HepG2 (cell line): Measurements from ENCODE around the gene RAPGEF6. TPM values are rescaled to one million over a fixed set of nuclear protein-coding genes. Genes with fewer than 3 reads are reported as not detected.

Source experiments
- ATAC-seq: fragments of 200-7000 bp; cut with Tn5 transposase; 3 replicates; pipeline ENCODE4 v1.9.1; 2020; ENCODE audit warnings: mild to moderate bottlenecking, moderate library complexity
- BruUV-seq: library from RNA; stranded (reverse); fragments of 400-500 nt; replicated peaks from 2 replicates; lab custom pipeline; 2021; lab: Mats Ljungman, UMichigan
- CTCF ChIA-PET: fragments of 300-600 bp; formaldehyde crosslinking; extraction: SDS; loops from one replicate; lab custom pipeline; 2021; ENCODE audit warnings: low total read pairs, inconsistent platforms, low intra/inter-chr PET ratio; lab: Yijun Ruan, JAX
- POLR2A ChIA-PET: fragments of 350-600 bp; sonication (Branson Sonifier 250); formaldehyde crosslinking; loops from one replicate; lab custom pipeline; 2020; ENCODE audit warnings: antibody characterized with exemption, inconsistent platforms; lab: Yijun Ruan, JAX
- DNase-seq: peaks from one replicate; pipeline ENCODE4 v3.0.0-alpha.2; 2015; ENCODE audit warnings: low spot score
- FAIRE-seq: peaks from 3 replicates; lab custom pipeline; 2011; peaks lifted over from hg19 to GRCh38; lab: Jason Lieb, UNC
- H2AFZ ChIP-seq: one replicate; pipeline ENCODE4 v1.6.1; 2011; ENCODE audit warnings: low read length, inconsistent platforms
- H3K27ac ChIP-seq: fragments of 300-600 bp; 3 replicates; pipeline ENCODE4 v1.8.0; 2011; ENCODE audit warnings: mixed run types, mild to moderate bottlenecking, mixed read lengths, low read length, inconsistent platforms; ENCODE audit not compliant: insufficient read depth; ENCODE audit errors: extremely low read length
- H3K27me3 ChIP-seq, 2 experiments: fragments of 200-600 bp in 1 of 2; 2 replicates in 1 of 2; 3 replicates in 1 of 2; pipeline versions ENCODE4 v1.6.0 to v1.8.0; 2011; ENCODE audit warnings: low read length in 2 of 2, mild to moderate bottlenecking in 2 of 2, moderate library complexity in 2 of 2, inconsistent platforms in 1 of 2; ENCODE audit not compliant: insufficient read depth in 2 of 2, control insufficient read depth in 1 of 2
- H3K36me3 ChIP-seq, 2 experiments: fragments of 200-600 bp in 1 of 2; replicated peaks in 1 of 2; 2 replicates in 1 of 2; 3 replicates in 1 of 2; pipeline versions ENCODE4 v1.5.1 to v1.8.0; 2011; ENCODE audit warnings: low read length in 2 of 2, inconsistent platforms in 1 of 2; ENCODE audit not compliant: insufficient read depth in 2 of 2, control insufficient read depth in 1 of 2
- H3K4me1 ChIP-seq: 2 replicates; pipeline ENCODE4 v1.5.1; 2012; ENCODE audit warnings: low read length, inconsistent platforms; ENCODE audit not compliant: insufficient read depth
- H3K4me2 ChIP-seq: 2 replicates; pipeline ENCODE4 v1.6.0; 2011; ENCODE audit warnings: low read depth, low read length, inconsistent platforms
- H3K4me3 ChIP-seq, 3 experiments: fragments of 200-600 bp in 1 of 3; sonication (generic), shearing (Covaris generic) in 1 of 3; replicated peaks in 1 of 3; 2 replicates each; pipeline ENCODE4 v1.5.1; 2011 to 2016; ENCODE audit warnings: low read length in 3 of 3, inconsistent platforms in 2 of 3, low read depth in 2 of 3, mild to moderate bottlenecking in 2 of 3, control low read depth in 1 of 3, mixed read lengths in 1 of 3; ENCODE audit not compliant: insufficient read depth in 1 of 3
- H3K79me2 ChIP-seq: one replicate; pipeline ENCODE4 v1.6.1; 2011; ENCODE audit warnings: low read length, inconsistent platforms; ENCODE audit not compliant: insufficient read depth
- H3K9ac ChIP-seq: 2 replicates; pipeline ENCODE4 v1.6.0; 2011; ENCODE audit warnings: mild to moderate bottlenecking, low read depth, low read length, inconsistent platforms; ENCODE audit not compliant: insufficient read depth
- H3K9me3 ChIP-seq: 2 replicates; pipeline ENCODE4 v1.5.1; 2012; ENCODE audit warnings: mild to moderate bottlenecking, low read length
- H4K20me1 ChIP-seq: 2 replicates; pipeline ENCODE4 v1.6.0; 2011; ENCODE audit warnings: inconsistent platforms, mild to moderate bottlenecking, low read length, moderate library complexity; ENCODE audit not compliant: insufficient read depth
- ZBTB8A ChIP-seq: sonication (generic); formaldehyde crosslinking; IDR thresholded peaks from 2 replicates; pipeline ENCODE4 v1.4.0; 2020; ENCODE audit warnings: mild to moderate bottlenecking, low read depth, missing genetic modification reagents, borderline replicate concordance
- WGBS: methylation state at CpG from one replicate; pipeline ENCODE4 v1.1.6; 2017; ENCODE audit warnings: low lambda C conversion rate; 5-methylcytosine and 5-hydroxymethylcytosine counted together
- in situ Hi-C: cut with HindIII; loops from 2 replicates; pipeline ENCODE4 v1.10.0; 2017; ENCODE audit warnings: low pct_unique_long_range_greater_than_20kb; ENCODE audit not compliant: extremely low pct_ligation_motif_present
- intact Hi-C: fragments of 100-400 bp; cut with micrococcal nuclease; formaldehyde crosslinking; loops from one replicate; pipeline ENCODE4 v1.10.0; 2022; ENCODE audit not compliant: unreplicated experiment
- polyA plus RNA-seq, 8 experiments: library from polyadenylated mRNA; depleted of rRNA in 3 of 8; stranded (reverse) in 7 of 8; unstranded in 1 of 8; fragments of >200 nt; fragmentation: Illumina TruSeq in 4 of 8; extraction: Trizol in 4 of 8; gene quantifications; 2 replicates each; pipeline versions ENCODE4 v1.2.1 to v1.2.3, GENCODE V29; 2011 to 2016; ENCODE audit warnings: low read depth in 4 of 8, missing spikeins in 1 of 8, mixed read lengths in 1 of 8; ENCODE audit not compliant: insufficient read depth in 1 of 8
- total RNA-seq, 5 experiments: library from RNA; depleted of rRNA; stranded (reverse); fragments of >200 nt; fragmentation: Illumina TruSeq; extraction: Trizol; gene quantifications; 2 replicates each; pipeline ENCODE4 v1.2.3, GENCODE V29; 2016; ENCODE audit warnings: low read depth in 1 of 5
- TF ChIP-seq, protein P1 (sequence below): sonication (generic); formaldehyde crosslinking; IDR thresholded peaks from 2 replicates; pipeline ENCODE4 v1.4.0; 2020; ENCODE audit warnings: missing genetic modification reagents, borderline replicate concordance
- TF ChIP-seq, protein P2 (sequence below): sonication (generic); formaldehyde crosslinking; IDR thresholded peaks from 2 replicates; pipeline ENCODE4 v1.4.0; 2020; ENCODE audit warnings: missing genetic modification reagents
- TF ChIP-seq, protein P3 (sequence below): sonication (generic); formaldehyde crosslinking; IDR thresholded peaks from 2 replicates; pipeline ENCODE4 v1.4.0; 2020; ENCODE audit warnings: missing genetic modification reagents, borderline replicate concordance

Gene RAPGEF6
- total and polyA plus RNA-seq, 2 of the 13 experiments (the other 11 are each of a cell fraction or from before 2014, with no cell fraction given), result 7.7 to 24.6 TPM

GRCh38 chr5:131571669-131572168 is 63.3 kb downstream of the RAPGEF6 start:
- TF ChIP-seq, protein P1, sequence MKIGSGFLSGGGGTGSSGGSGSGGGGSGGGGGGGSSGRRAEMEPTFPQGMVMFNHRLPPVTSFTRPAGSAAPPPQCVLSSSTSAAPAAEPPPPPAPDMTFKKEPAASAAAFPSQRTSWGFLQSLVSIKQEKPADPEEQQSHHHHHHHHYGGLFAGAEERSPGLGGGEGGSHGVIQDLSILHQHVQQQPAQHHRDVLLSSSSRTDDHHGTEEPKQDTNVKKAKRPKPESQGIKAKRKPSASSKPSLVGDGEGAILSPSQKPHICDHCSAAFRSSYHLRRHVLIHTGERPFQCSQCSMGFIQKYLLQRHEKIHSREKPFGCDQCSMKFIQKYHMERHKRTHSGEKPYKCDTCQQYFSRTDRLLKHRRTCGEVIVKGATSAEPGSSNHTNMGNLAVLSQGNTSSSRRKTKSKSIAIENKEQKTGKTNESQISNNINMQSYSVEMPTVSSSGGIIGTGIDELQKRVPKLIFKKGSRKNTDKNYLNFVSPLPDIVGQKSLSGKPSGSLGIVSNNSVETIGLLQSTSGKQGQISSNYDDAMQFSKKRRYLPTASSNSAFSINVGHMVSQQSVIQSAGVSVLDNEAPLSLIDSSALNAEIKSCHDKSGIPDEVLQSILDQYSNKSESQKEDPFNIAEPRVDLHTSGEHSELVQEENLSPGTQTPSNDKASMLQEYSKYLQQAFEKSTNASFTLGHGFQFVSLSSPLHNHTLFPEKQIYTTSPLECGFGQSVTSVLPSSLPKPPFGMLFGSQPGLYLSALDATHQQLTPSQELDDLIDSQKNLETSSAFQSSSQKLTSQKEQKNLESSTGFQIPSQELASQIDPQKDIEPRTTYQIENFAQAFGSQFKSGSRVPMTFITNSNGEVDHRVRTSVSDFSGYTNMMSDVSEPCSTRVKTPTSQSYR (CRISPR knock-in tag), result no peak
- TF ChIP-seq, protein P2, sequence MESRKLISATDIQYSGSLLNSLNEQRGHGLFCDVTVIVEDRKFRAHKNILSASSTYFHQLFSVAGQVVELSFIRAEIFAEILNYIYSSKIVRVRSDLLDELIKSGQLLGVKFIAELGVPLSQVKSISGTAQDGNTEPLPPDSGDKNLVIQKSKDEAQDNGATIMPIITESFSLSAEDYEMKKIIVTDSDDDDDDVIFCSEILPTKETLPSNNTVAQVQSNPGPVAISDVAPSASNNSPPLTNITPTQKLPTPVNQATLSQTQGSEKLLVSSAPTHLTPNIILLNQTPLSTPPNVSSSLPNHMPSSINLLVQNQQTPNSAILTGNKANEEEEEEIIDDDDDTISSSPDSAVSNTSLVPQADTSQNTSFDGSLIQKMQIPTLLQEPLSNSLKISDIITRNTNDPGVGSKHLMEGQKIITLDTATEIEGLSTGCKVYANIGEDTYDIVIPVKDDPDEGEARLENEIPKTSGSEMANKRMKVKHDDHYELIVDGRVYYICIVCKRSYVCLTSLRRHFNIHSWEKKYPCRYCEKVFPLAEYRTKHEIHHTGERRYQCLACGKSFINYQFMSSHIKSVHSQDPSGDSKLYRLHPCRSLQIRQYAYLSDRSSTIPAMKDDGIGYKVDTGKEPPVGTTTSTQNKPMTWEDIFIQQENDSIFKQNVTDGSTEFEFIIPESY (CRISPR knock-in tag), result peak; percentile 76; the same call in 1 of the 2 replicates
- no peak for TF ChIP-seq ZBTB8A (CRISPR knock-in tag)
- TF ChIP-seq, protein P3, sequence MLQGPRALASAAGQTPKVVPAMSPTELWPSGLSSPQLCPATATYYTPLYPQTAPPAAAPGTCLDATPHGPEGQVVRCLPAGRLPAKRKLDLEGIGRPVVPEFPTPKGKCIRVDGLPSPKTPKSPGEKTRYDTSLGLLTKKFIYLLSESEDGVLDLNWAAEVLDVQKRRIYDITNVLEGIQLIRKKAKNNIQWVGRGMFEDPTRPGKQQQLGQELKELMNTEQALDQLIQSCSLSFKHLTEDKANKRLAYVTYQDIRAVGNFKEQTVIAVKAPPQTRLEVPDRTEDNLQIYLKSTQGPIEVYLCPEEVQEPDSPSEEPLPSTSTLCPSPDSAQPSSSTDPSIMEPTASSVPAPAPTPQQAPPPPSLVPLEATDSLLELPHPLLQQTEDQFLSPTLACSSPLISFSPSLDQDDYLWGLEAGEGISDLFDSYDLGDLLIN (CRISPR knock-in tag), result no peak
- WGBS, result 97% methylated on average over 9 of the region's 9 CpGs
- no peaks in the 10 kb centered on the region for H4K20me1 ChIP-seq
- H3K79me2 ChIP-seq, result peaks cover 30% of the 10 kb centered on the region
- intact Hi-C loops (loop anchor here (5.0 kb wide), 1 partner anchor 1356 kb away; no protein-coding TSS in a partner anchor), in situ Hi-C loops (no loop called here)
- no peak for FAIRE-seq
- peaks cover 39% of the 10 kb centered on the region for H3K9me3 ChIP-seq
- no peaks in the 10 kb centered on the region for H3K4me1 ChIP-seq
- H3K9ac ChIP-seq, result no peak overlapping the region
- no peaks in the 10 kb centered on the region for H3K27me3 ChIP-seq
- no peak for ATAC-seq
- H3K4me2 ChIP-seq, result no peak overlapping the region
- BruUV-seq, result no TSS peak
- peaks cover 4 to 12% of the 10 kb centered on the region in 2 experiments; a peak in 2 of 5 replicates for H3K36me3 ChIP-seq
- no peak overlapping the region for H2AFZ ChIP-seq
- no peak overlapping the region for H3K27ac ChIP-seq
- no peak for DNase-seq
- CTCF ChIA-PET, result no interaction called here
- H3K4me3 ChIP-seq, result no peak overlapping the region
- POLR2A ChIA-PET, result no interaction called here
